ENCODE data around the gene EIF2D. TPM values are rescaled to one million over a fixed set of nuclear protein-coding genes. Genes with fewer than 3 reads are reported as not detected.
A peak's percentile ranks its signal among the peaks of the same experiment; 100 is the strongest.
"Not testable (repeated sequence)": the region's sequence is repeated elsewhere in the genome, so short reads cannot be mapped to it uniquely, and the experiment has no call there.

EIF2D gene
- polyA plus RNA-seq, 1 donor = 38.7 TPM

- no peak for DNase-seq
These were observed 25.5 kb downstream of the EIF2D start for GRCh38 chr1:206586501-206587445.

- no peak for DNase-seq
These were observed 27.6 kb downstream of the EIF2D start for GRCh38 chr1:206584683-206585082.

GRCh38 chr1:206583707-206584648 lies 28.3 kb downstream of the EIF2D start:
- peak; percentile 69 for DNase-seq

GRCh38 chr1:206582971-206583706 lies 29.1 kb downstream of the EIF2D start:
- DNase-seq = no peak

GRCh38 chr1:206582537-206582936 lies 29.7 kb downstream of the EIF2D start:
- no peak for DNase-seq

- DNase-seq = no peak
These were observed 30.7 kb downstream of the EIF2D start for GRCh38 chr1:206581571-206581981.

- not testable (repeated sequence) for DNase-seq
These were observed 31.2 kb downstream of the EIF2D start for GRCh38 chr1:206581114-206581497.

GRCh38 chr1:206580438-206581113 lies 31.7 kb downstream of the EIF2D start:
- no peak for DNase-seq

- peak; percentile 34 for DNase-seq
These were observed 32.4 kb downstream of the EIF2D start for GRCh38 chr1:206579747-206580437.

- DNase-seq = no peak
These were observed 33.3 kb downstream of the EIF2D start for GRCh38 chr1:206578978-206579374.

- DNase-seq = no peak
These were observed 33.9 kb downstream of the EIF2D start for GRCh38 chr1:206578068-206578977.

- no peak for DNase-seq
These were observed 34.6 kb downstream of the EIF2D start for GRCh38 chr1:206577626-206578025.

- DNase-seq = no peak
These were observed 36.1 kb downstream of the EIF2D start for GRCh38 chr1:206575894-206576737.

- peak; percentile 68 for DNase-seq
These were observed 36.9 kb downstream of the EIF2D start for GRCh38 chr1:206575165-206575893.

- DNase-seq = no peak
These were observed 38.5 kb downstream of the EIF2D start for GRCh38 chr1:206573762-206574161.

- DNase-seq = no peak
These were observed 38.9 kb downstream of the EIF2D start for GRCh38 chr1:206573319-206573718.

GRCh38 chr1:206572835-206573234 lies 39.4 kb downstream of the EIF2D start:
- no peak for DNase-seq

GRCh38 chr1:206570529-206570928 lies 41.7 kb downstream of the EIF2D start:
- DNase-seq = no peak

Measured in hindlimb muscle (tissue), 1 donor.